Measurements from ENCODE around the gene NKD1. TPM values are rescaled to one million over a fixed set of nuclear protein-coding genes. Genes with fewer than 3 reads are reported as not detected.

Gene NKD1
- total RNA-seq, 2 experiments from 2014 or later: 0.04 to 0.06 TPM

- H3K36me3 ChIP-seq (ENCODE audit: insufficient read depth, low read length): no peaks in the 10 kb centered on the region
- TF ChIP-seq EZH2phosphoT487 (IDR thresholded peaks at IDR 0.05; ENCODE audit: borderline replicate concordance, low read depth, low read length) (no peak), CTCF (conservative IDR thresholded peaks at IDR 0.05; ENCODE audit: low read length) (no peak)
- no TSS peak for BruUV-seq (replicated peaks)
- no peaks in the 10 kb centered on the region for H3K9me3 ChIP-seq (ENCODE audit: low read length)
- H3K27ac ChIP-seq (ENCODE audit: low read depth, low read length, poor library complexity, severe bottlenecking): no peak overlapping the region
- no peak overlapping the region for H2AFZ ChIP-seq (ENCODE audit: low read length)
- H3K9me2 ChIP-seq (ENCODE audit: insufficient read depth, low read length): no peaks in the 10 kb centered on the region
- intact Hi-C loops (cut with micrococcal nuclease; ENCODE audit: unreplicated experiment): no loop called here
- H4K20me1 ChIP-seq (ENCODE audit: insufficient read depth, low read length): no peaks in the 10 kb centered on the region
- ChIA-PET POLR2A (no interaction called here), CTCF (ENCODE audit: unreplicated experiment) (no interaction called here)
- H3K4me1 ChIP-seq (ENCODE audit: insufficient read depth, low read length, poor library complexity, severe bottlenecking): no peaks in the 10 kb centered on the region
- no peak overlapping the region for H3K4me3 ChIP-seq (ENCODE audit: low read depth, low read length, poor library complexity, severe bottlenecking)
- H3K4me2 ChIP-seq (ENCODE audit: low read length): no peak overlapping the region
- H3K79me2 ChIP-seq (ENCODE audit: insufficient read depth, low read depth, low read length): no peaks in the 10 kb centered on the region
- DNase-seq (ENCODE audit: low spot score): no peak
Measured at GRCh38 chr16:50587543-50587942, 39.3 kb downstream of the NKD1 start.

- no peaks in the 10 kb centered on the region for H4K20me1 ChIP-seq (ENCODE audit: insufficient read depth, low read length)
- H3K9me3 ChIP-seq (ENCODE audit: low read length): no peaks in the 10 kb centered on the region
- no peaks in the 10 kb centered on the region for H3K9me2 ChIP-seq (ENCODE audit: insufficient read depth, low read length)
- H3K27ac ChIP-seq (ENCODE audit: low read depth, low read length, poor library complexity, severe bottlenecking): no peak overlapping the region
- no peak overlapping the region for H3K4me3 ChIP-seq (ENCODE audit: low read depth, low read length, poor library complexity, severe bottlenecking)
- ChIA-PET POLR2A (interaction anchor here (0.6 kb wide), 1 partner anchor 1218 kb away, joined by 3 read pairs; no protein-coding TSS in a partner anchor), CTCF (ENCODE audit: unreplicated experiment) (no interaction called here)
- BruUV-seq (replicated peaks): no TSS peak
- intact Hi-C loops (cut with micrococcal nuclease; ENCODE audit: unreplicated experiment): no loop called here
- no peak overlapping the region for H3K4me2 ChIP-seq (ENCODE audit: low read length)
- H3K79me2 ChIP-seq (ENCODE audit: insufficient read depth, low read depth, low read length): no peaks in the 10 kb centered on the region
- no peaks in the 10 kb centered on the region for H3K36me3 ChIP-seq (ENCODE audit: insufficient read depth, low read length)
- H2AFZ ChIP-seq (ENCODE audit: low read length): no peak overlapping the region
- TF ChIP-seq CTCF (conservative IDR thresholded peaks at IDR 0.05; ENCODE audit: low read length) (no peak), EZH2phosphoT487 (IDR thresholded peaks at IDR 0.05; ENCODE audit: borderline replicate concordance, low read depth, low read length) (no peak)
- no peak for DNase-seq (ENCODE audit: low spot score)
- no peaks in the 10 kb centered on the region for H3K4me1 ChIP-seq (ENCODE audit: insufficient read depth, low read length, poor library complexity, severe bottlenecking)
Measured at GRCh38 chr16:50588276-50588675, 40.1 kb downstream of the NKD1 start.

GRCh38 chr16:50591209-50591608 lies 43.0 kb downstream of the NKD1 start:
- no peak overlapping the region for H3K4me2 ChIP-seq (ENCODE audit: low read length)
- H3K9me3 ChIP-seq (ENCODE audit: low read length): no peaks in the 10 kb centered on the region
- CTCF ChIA-PET (ENCODE audit: unreplicated experiment): no interaction called here
- no peak for DNase-seq (ENCODE audit: low spot score)
- no peak overlapping the region for H3K27ac ChIP-seq (ENCODE audit: low read depth, low read length, poor library complexity, severe bottlenecking)
- no peak overlapping the region for H3K4me3 ChIP-seq (ENCODE audit: low read depth, low read length, poor library complexity, severe bottlenecking)
- no peaks in the 10 kb centered on the region for H3K36me3 ChIP-seq (ENCODE audit: insufficient read depth, low read length)
- H3K9me2 ChIP-seq (ENCODE audit: insufficient read depth, low read length): no peaks in the 10 kb centered on the region
- TF ChIP-seq CTCF (conservative IDR thresholded peaks at IDR 0.05; ENCODE audit: low read length): no peak
- TF ChIP-seq EZH2phosphoT487 (IDR thresholded peaks at IDR 0.05; ENCODE audit: borderline replicate concordance, low read depth, low read length): no peak
- no peaks in the 10 kb centered on the region for H3K79me2 ChIP-seq (ENCODE audit: insufficient read depth, low read depth, low read length)
- no peaks in the 10 kb centered on the region for H3K4me1 ChIP-seq (ENCODE audit: insufficient read depth, low read length, poor library complexity, severe bottlenecking)
- POLR2A ChIA-PET: no interaction called here
- intact Hi-C loops (cut with micrococcal nuclease; ENCODE audit: unreplicated experiment): no loop called here
- H2AFZ ChIP-seq (ENCODE audit: low read length): no peak overlapping the region
- H4K20me1 ChIP-seq (ENCODE audit: insufficient read depth, low read length): no peaks in the 10 kb centered on the region
- no TSS peak for BruUV-seq (replicated peaks)
